ENCODE data around the gene SERTM1. TPM values are rescaled to one million over a fixed set of nuclear protein-coding genes. Genes with fewer than 3 reads are reported as not detected.

Gene SERTM1
- total and polyA plus RNA-seq, 2 donors (not counting 3 experiments of a cell fraction or from before 2014, with no cell fraction given): 0.06 TPM; not detected in 1

DNA sequence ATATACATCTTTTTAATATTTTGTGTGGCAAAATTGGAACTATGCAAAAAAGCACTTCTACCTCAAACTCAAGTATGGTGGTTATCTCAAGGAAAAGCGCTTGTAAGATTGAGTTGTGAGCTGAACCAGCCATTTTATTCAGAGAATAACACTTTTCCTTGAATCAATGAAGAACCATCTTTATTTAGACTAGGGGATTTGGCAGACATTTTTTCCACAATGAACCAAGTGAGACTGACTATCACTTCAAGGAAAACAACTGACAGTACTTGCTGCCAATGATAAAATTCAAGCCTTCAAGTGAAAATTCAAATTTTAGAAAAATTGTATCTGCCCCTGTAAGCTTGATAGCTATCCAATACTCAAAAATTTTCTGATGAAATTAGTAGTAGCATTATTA lies 23.2 kb upstream of the SERTM1 start:
- no peaks in the 10 kb centered on the region for H3K27me3 ChIP-seq (ENCODE audit: control insufficient read depth in 2 of 2, insufficient read depth in 2 of 2, low read length in 2 of 2)
- H3K4me2 ChIP-seq (ENCODE audit: insufficient read depth, low read length): no peak overlapping the region
- TF ChIP-seq GATA2 (IDR thresholded peaks at IDR 0.05; ENCODE audit: insufficient read depth, insufficient read length, low read depth, low read length): no peak
- no peak for TF ChIP-seq EZH2 (IDR thresholded peaks at IDR 0.05; ENCODE audit: borderline replicate concordance, low read depth, low read length, severe bottlenecking)
- TF ChIP-seq, protein P1, sequence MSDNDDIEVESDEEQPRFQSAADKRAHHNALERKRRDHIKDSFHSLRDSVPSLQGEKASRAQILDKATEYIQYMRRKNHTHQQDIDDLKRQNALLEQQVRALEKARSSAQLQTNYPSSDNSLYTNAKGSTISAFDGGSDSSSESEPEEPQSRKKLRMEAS (IDR thresholded peaks at IDR 0.05; ENCODE audit: insufficient read depth, insufficient read length): no peak
- no peak for TF ChIP-seq JUN (IDR thresholded peaks at IDR 0.05; ENCODE audit: borderline replicate concordance, insufficient read depth, insufficient read length, low read depth)
- TF ChIP-seq POLR2AphosphoS5 (IDR thresholded peaks at IDR 0.05; ENCODE audit: insufficient read depth, low read depth, low read length): no peak
- TF ChIP-seq MYC (IDR thresholded peaks at IDR 0.05; ENCODE audit: low read depth, low read length): no peak
- TF ChIP-seq POLR2A (IDR thresholded peaks at IDR 0.05; ENCODE audit: low read depth, low read length): no peak
- no peak for TF ChIP-seq FOS (IDR thresholded peaks at IDR 0.05; ENCODE audit: borderline replicate concordance, insufficient read depth, low read length)
- TF ChIP-seq CTCF (IDR thresholded peaks at IDR 0.05; ENCODE audit: extremely low read depth in 1 of 2, insufficient read depth in 1 of 2, low read depth in 1 of 2, low read length in 2 of 2): no peak
- no peaks in the 10 kb centered on the region for H3K4me1 ChIP-seq (ENCODE audit: control insufficient read depth, extremely low read depth, insufficient read depth, low read length)
- H3K36me3 ChIP-seq (ENCODE audit: control insufficient read depth in 2 of 2, extremely low read depth in 1 of 2, insufficient read depth in 2 of 2, low read length in 2 of 2): no peaks in the 10 kb centered on the region
- H3K9me3 ChIP-seq (replicated peaks; ENCODE audit: control insufficient read depth, insufficient read depth, low read length): no peaks in the 10 kb centered on the region
- ChIA-PET POLR2A (interaction anchor here (0.5 kb wide), 1 partner anchor 349 kb away, joined by 6 read pairs; no protein-coding TSS in a partner anchor), CTCF (no interaction called here)
- H2AFZ ChIP-seq (ENCODE audit: low read depth, low read length): no peak overlapping the region
- no peaks in the 10 kb centered on the region for H3K79me2 ChIP-seq (ENCODE audit: control insufficient read depth, insufficient read depth, low read length)
- FAIRE-seq (no peak), DNase-seq (ENCODE audit: low read depth, low spot score) (no peak)
- H4K20me1 ChIP-seq (replicated peaks; ENCODE audit: control insufficient read depth, extremely low read depth, insufficient read depth, low read length): no peaks in the 10 kb centered on the region
- no peak overlapping the region for H3K4me3 ChIP-seq (replicated peaks in 1 of 3; ENCODE audit: insufficient read depth in 1 of 3, low read depth in 1 of 3, low read length in 3 of 3)
- H3K9ac ChIP-seq (replicated peaks; ENCODE audit: extremely low read depth, insufficient read depth, low read length): no peak overlapping the region
- BruUV-seq (replicated peaks): no TSS peak
- no peaks in the 10 kb centered on the region for H3K9me1 ChIP-seq (replicated peaks; ENCODE audit: control insufficient read depth, extremely low read depth, insufficient read depth, low read length)
- H3K27ac ChIP-seq (ENCODE audit: insufficient read depth, low read depth, low read length): no peak overlapping the region
- intact Hi-C loops (cut with micrococcal nuclease) (no loop called here), dilution Hi-C loops (cut with MboI; ENCODE audit: extremely low pct_ligation_motif_present, low sequenced_read_pairs) (no loop called here)

Data from endothelial cell of umbilical vein (primary cell).